OCI-LY3 (cell line): ENCODE results near the gene PEX12.

Source experiments
- H2AFZ ChIP-seq: fragments of 200-600, 300-600 bp; shearing (Covaris generic); 2 replicates; pipeline ENCODE4 v1.6.0; 2014; ENCODE audit warnings: antibody characterized with exemption, low read depth, low read length
- H3K27ac ChIP-seq: fragments of 200-600, 300-600 bp; sonication (generic); 2 replicates; pipeline ENCODE4 v1.5.1; 2014; ENCODE audit warnings: mild to moderate bottlenecking, low read length, moderate library complexity, mixed read lengths
- H3K27me3 ChIP-seq: fragments of 200-600, 300-600 bp; sonication (generic); 2 replicates; pipeline ENCODE4 v1.6.1; 2014; ENCODE audit warnings: low read depth, low read length, mixed read lengths
- H3K36me3 ChIP-seq: fragments of 200-600, 300-600 bp; sonication (generic); replicated peaks from 2 replicates; pipeline ENCODE3; 2014; ENCODE audit warnings: low read depth, low read length, mixed read lengths
- H3K4me1 ChIP-seq: fragments of 300-600, 200-600 bp; sonication (generic); 2 replicates; pipeline ENCODE4 v1.6.1; 2014; ENCODE audit warnings: low read length, mixed read lengths
- H3K4me2 ChIP-seq: fragments of 200-600, 300-600 bp; sonication (generic); 2 replicates; pipeline ENCODE4 v1.6.1; 2014; ENCODE audit warnings: low read length, mixed read lengths
- H3K4me3 ChIP-seq: fragments of 300-600, 200-600 bp; sonication (generic); 2 replicates; pipeline ENCODE4 v1.5.1; 2014; ENCODE audit warnings: antibody characterized with exemption, mild to moderate bottlenecking, low read length, moderate library complexity
- H3K79me2 ChIP-seq: fragments of 300-600, 200-600 bp; shearing (Covaris generic); 2 replicates; pipeline ENCODE4 v1.6.1; 2014; ENCODE audit warnings: mild to moderate bottlenecking, low read length, mixed read lengths
- H3K9ac ChIP-seq: fragments of 300-600, 200-600 bp; shearing (Covaris generic); 2 replicates; pipeline ENCODE4 v1.6.0; 2014; ENCODE audit warnings: mild to moderate bottlenecking, low read length, moderate library complexity
- H3K9me3 ChIP-seq: fragments of 200-600, 300-600 bp; shearing (Covaris generic); 2 replicates; pipeline ENCODE4 v1.6.1; 2014; ENCODE audit warnings: low read length, mixed read lengths; ENCODE audit not compliant: insufficient read depth
- H4K20me1 ChIP-seq: fragments of 200-600, 300-600 bp; sonication (generic); 2 replicates; pipeline ENCODE4 v1.6.1; 2016; ENCODE audit warnings: low read length, mixed read lengths; ENCODE audit not compliant: insufficient read depth
- CTCF ChIP-seq: fragments of 200-600, 300-600 bp; sonication (generic); IDR thresholded peaks from 2 replicates; pipeline ENCODE4 v1.5.1; 2014; ENCODE audit warnings: antibody characterized with exemption, low read length, low read depth
- EZH2phosphoT487 ChIP-seq: fragments of 200-600 bp; shearing (Covaris generic); IDR thresholded peaks from 2 replicates; pipeline ENCODE4 v1.6.1; 2018; ENCODE audit warnings: antibody characterized with exemption, mixed run types, low read depth

PEX12 gene

GRCh38 chr17:35548978-35549377, 29.4 kb downstream of the PEX12 start:
- H3K79me2 ChIP-seq, result no peaks in the 10 kb centered on the region
- H4K20me1 ChIP-seq, result no peaks in the 10 kb centered on the region
- H3K9ac ChIP-seq, result no peak overlapping the region
- H3K4me2 ChIP-seq, result no peak overlapping the region
- H3K9me3 ChIP-seq, result no peaks in the 10 kb centered on the region
- H3K27me3 ChIP-seq, result peaks cover 14% of the 10 kb centered on the region; the same call in 1 of the 2 replicates
- no peak overlapping the region for H3K27ac ChIP-seq
- H3K4me3 ChIP-seq, result no peak overlapping the region
- no peaks in the 10 kb centered on the region for H3K36me3 ChIP-seq
- no peak overlapping the region for H2AFZ ChIP-seq
- H3K4me1 ChIP-seq, result peaks cover 35% of the 10 kb centered on the region
- TF ChIP-seq CTCF (no peak), EZH2phosphoT487 (no peak)

GRCh38 chr17:35548208-35548810, 30.1 kb downstream of the PEX12 start:
- Histone ChIP-seq H3K79me2 (no peaks in the 10 kb centered on the region), H3K4me2 (no peak overlapping the region), H3K9ac (no peak overlapping the region), H4K20me1 (no peaks in the 10 kb centered on the region), H3K36me3 (no peaks in the 10 kb centered on the region), H3K4me3 (no peak overlapping the region), H3K27me3 (peaks cover 14% of the 10 kb centered on the region; the same call in 1 of the 2 replicates), H3K9me3 (no peaks in the 10 kb centered on the region), H2AFZ (no peak overlapping the region), H3K27ac (no peak overlapping the region), H3K4me1 (peaks cover 37% of the 10 kb centered on the region)
- TF ChIP-seq CTCF (no peak), EZH2phosphoT487 (no peak)

DNA sequence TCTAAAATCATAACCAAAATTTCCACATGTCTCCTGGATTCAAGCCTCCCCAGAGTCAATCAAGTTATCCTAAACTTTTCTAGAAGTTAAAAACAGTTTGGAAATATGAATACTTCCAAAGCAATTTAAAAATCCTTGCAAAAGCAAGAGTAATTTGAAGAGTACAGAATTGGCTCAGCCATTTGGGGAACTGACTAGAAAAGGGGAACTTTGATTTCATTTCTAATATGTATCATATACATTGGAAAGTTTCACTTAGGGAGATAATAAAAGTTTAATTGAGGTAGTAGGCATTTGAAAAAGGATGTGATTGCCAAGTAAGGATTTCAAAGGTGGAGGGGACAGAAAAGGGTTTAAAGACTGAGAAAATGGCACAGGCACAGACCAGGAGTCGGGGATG, 31.9 kb downstream of the PEX12 start:
- H2AFZ ChIP-seq, result no peak overlapping the region
- no peaks in the 10 kb centered on the region for H4K20me1 ChIP-seq
- peaks cover 41% of the 10 kb centered on the region for H3K4me1 ChIP-seq
- H3K9ac ChIP-seq, result no peak overlapping the region; the same call in 1 of the 2 replicates
- TF ChIP-seq CTCF, result no peak
- no peak for TF ChIP-seq EZH2phosphoT487
- peak overlapping the region; percentile 58 for H3K4me2 ChIP-seq
- H3K27ac ChIP-seq, result peak overlapping the region; percentile 86
- H3K36me3 ChIP-seq, result no peaks in the 10 kb centered on the region
- H3K9me3 ChIP-seq, result no peaks in the 10 kb centered on the region
- H3K79me2 ChIP-seq, result no peaks in the 10 kb centered on the region
- peaks cover 8% of the 10 kb centered on the region; the same call in 1 of the 2 replicates for H3K27me3 ChIP-seq
- peak overlapping the region; percentile 6; the same call in 1 of the 2 replicates for H3K4me3 ChIP-seq

DNA sequence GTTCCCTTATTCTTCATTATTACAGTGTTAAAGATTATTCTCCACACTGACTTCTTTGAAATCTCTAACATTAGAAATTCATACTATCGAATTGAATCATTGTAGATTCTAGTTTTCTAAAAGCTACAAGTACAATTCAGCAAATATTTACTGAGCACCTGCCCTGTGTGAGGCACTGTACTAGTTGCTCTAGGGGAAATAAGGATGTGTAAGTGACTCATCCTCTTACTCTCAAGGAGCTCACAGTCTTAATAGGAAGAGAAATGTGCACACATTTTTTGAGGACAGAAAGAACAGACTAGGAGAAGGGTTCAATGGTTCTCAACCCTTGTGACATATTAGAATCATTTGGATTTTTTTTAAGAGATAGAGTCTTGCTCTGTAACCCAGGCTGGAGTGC, 33.2 kb downstream of the PEX12 start:
- Histone ChIP-seq H3K4me1 (peaks cover 50% of the 10 kb centered on the region), H3K79me2 (no peaks in the 10 kb centered on the region), H3K9ac (no peak overlapping the region), H3K4me2 (peak overlapping the region; percentile 58), H3K9me3 (no peaks in the 10 kb centered on the region), H4K20me1 (no peaks in the 10 kb centered on the region), H2AFZ (no peak overlapping the region), H3K27ac (peak overlapping the region; percentile 86), H3K36me3 (no peaks in the 10 kb centered on the region), H3K4me3 (no peak overlapping the region), H3K27me3 (peaks cover 8% of the 10 kb centered on the region; the same call in 1 of the 2 replicates)
- TF ChIP-seq CTCF, result no peak
- TF ChIP-seq EZH2phosphoT487, result no peak
